Activated CD8-positive, alpha-beta memory T cell treated with anti-CD3 and anti-CD28 coated beads, Interleukin-2, amount 50 U/mL, for 1 hour (primary cell): ENCODE results near the gene ERVK3-1.
A peak's percentile ranks its signal among the peaks of the same experiment; 100 is the strongest.
"Not testable (repeated sequence)": the region's sequence is repeated elsewhere in the genome, so short reads cannot be mapped to it uniquely, and the experiment has no call there.

Experiments used
- DNase-seq: peaks from one replicate; pipeline ENCODE4 v3.0.0-alpha.2; 2020; ENCODE audit errors: extremely low read depth

The ERVK3-1 gene, protein sequence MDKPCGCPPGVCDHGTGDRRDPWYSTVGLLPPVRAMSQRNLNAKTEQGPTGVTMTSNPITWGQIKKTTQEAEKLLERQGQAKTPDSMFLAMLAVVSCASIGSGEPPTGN

DNA sequence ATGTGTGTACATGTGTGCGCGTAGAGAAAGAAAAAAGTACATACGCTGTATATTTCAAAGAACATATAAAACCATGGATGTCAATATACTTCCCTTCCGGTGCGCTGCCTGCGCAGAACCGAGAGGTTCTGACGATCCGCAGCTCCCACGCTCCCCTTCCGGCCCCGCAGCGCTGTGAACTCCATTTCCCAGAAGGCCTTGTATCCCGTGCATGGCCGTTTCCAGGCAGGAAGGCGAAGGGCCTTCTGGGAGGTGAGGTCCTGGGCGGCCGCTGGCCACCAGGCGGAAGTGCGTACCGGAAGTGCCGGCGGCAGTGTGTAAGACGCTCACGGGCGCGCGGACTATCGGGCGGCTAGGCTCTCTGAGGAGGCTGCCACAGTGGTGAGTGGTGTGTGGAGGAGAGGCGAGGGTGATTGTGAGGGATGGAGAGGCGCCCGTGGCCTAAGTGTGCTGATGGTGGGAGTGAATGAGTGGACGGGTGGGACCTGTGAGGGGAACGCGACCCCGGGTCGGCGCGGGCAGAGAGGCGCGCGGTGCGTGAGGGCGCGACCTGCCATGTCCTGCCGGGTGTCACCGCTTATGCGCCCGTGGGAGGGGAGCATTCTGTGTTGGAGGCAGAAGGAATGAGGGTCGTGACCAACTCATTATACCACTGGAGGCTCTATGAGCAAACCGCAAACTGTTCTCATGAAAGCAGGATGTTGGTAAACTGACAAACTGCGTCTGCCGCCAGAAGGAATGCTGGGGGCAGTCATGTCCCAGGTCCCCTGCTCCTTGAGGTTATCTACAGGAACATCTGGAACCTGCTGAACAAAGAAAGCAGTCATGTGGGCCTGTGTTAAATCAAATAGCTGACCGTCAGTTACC is at the start of gene ERVK3-1:
Gene ERVK3-1, plus strand, starts transcription at position 313 of the 867 bp plus-strand sequence. CDS start 6,792 bp downstream, outside the sequence.
- peak; percentile 89 for DNase-seq

DNA sequence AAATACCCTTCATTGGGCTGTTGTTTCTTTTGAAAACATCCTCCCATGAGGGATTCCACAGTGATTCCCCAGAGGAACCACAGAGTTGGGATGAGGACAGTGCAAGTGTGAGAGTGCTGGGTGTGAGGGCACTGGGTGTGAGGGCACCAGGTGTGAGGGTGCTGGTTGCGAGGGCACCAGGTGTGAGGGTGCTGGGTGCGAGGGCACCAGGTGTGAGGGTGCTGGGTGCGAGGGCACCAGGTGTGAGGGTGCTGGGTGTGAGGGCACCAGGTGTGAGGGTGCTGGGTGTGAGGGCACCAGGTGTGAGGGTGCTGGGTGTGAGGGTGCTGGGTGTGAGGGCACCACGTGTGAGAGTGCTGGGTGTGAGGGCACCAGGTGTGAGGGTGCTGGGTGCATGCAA is 46.9 kb upstream of the ERVK3-1 start:
- DNase-seq = not testable (repeated sequence)

DNA sequence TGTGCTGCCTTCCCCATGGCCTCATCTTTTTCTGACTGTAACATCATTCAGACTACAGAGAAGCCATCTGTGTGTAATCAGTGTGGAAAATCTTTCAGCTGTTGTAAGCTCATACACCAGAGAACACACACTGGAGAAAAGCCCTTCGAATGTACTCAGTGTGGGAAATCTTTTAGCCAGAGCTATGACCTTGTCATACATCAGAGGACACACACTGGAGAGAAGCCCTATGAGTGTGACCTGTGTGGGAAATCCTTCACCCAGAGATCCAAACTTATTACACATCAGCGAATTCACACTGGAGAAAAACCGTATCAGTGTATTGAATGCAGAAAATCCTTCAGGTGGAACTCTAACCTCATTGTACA is 43.6 kb upstream of the ERVK3-1 start:
- no peak for DNase-seq

DNA sequence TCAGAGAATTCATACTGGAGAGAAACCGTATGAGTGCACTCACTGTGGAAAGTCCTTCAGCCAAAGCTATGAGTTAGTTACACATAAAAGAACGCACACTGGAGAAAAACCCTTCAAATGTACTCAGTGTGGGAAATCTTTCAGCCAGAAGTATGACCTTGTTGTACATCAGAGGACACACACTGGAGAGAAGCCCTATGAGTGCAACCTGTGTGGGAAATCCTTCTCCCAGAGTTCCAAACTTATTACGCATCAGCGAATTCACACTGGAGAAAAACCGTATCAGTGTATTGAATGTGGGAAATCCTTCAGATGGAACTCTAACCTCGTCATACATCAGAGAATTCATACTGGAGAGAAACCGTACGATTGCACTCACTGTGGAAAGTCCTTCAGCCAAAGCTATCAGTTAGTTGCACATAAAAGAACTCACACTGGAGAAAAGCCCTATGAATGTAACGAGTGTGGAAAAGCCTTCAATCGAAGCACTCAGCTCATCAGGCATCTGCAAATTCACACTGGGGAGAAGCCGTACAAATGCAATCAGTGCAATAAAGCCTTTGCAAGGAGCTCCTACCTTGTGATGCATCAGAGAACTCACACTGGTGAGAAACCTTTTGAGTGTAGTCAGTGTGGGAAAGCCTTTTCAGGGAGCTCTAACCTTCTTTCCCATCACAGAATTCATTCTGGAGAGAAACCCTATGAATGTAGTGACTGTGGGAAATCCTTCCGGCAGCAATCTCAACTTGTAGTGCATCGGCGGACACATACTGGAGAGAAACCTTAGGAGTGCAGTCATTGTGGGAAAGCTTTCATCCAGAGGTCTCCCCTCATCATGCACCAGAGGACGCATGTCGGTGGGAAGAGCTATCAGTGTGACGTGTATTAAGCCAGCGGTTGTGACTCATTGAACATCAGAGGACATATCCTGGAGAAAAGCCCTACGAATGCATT is 42.9 kb upstream of the ERVK3-1 start:
- no peak for DNase-seq

DNA sequence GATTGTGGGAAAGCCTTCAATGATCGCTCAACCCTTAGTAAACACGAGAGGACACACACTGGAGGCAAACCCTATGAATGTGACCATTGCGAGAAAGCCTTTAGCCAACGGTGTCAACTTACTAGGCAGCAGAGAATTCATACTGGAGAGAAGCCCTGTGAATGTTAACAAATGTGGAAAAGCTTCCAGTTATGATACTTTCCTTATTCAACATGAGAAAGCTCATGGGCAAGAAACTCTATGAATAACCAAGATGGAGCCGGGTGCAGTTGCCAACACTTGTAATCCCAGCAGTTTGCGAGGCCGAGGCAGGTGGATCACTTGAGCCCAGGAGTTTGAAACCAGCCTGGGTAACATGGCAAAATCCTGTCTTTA is 42.3 kb upstream of the ERVK3-1 start:
- no peak for DNase-seq

DNA sequence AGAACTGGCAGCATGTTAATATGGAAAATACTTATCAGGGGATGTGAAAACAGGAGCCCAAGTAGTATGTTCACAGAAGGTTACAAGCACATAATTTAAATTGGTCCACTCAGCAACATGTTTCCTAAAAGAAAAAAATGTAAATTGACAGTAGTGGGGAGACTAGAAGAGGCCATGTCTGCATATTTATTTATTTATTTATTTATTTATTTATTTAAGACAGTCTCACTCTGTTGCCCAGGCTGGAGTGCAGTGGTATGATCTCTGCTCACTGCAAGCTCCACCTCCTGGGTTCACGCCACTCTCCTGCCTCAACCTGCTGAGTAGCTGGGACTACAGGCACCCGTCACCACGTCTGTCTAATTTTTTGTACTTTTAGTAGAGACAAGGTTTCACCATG is 40.1 kb upstream of the ERVK3-1 start:
- DNase-seq = no peak

DNA sequence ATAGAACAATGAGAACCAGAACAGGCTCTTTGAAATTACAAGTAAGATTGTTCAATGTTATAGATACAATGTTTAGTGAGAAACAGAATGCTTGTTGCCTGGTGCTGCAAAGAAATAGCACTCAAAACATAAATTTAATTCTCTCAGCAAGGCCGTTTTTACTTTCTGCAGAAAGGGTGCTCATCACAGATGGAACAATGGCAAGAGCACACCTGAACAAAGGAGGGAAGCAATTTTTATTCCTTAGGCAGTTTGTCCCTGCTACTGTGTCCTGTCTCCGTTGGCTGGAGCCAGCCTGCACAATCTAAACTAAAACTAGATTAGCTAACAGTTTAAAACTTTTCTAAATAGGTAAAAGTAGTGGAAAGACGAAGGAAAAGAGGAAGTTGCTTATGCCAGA is 36.8 kb upstream of the ERVK3-1 start:
- no peak for DNase-seq

DNA sequence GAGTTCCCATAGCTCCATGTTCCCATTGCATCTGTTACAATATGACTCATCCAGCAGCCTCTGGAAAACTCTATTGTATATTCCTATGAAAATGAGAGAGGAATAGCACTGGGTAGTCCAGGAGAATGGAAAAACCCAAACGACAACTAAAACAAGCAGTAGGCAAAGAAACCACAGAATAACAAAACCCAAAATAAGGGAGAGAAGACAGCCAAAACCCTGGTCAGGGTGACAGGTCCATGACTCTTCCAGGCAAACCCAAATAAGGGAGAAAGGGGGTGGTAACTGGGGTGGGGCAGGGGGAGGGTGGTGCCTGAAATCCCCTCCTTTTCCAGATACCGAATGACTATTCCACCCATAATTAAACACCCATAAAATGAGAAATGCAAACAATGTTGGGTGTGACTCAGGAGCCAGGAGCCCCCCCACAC is 30.4 kb upstream of the ERVK3-1 start:
- no peak for DNase-seq

DNA sequence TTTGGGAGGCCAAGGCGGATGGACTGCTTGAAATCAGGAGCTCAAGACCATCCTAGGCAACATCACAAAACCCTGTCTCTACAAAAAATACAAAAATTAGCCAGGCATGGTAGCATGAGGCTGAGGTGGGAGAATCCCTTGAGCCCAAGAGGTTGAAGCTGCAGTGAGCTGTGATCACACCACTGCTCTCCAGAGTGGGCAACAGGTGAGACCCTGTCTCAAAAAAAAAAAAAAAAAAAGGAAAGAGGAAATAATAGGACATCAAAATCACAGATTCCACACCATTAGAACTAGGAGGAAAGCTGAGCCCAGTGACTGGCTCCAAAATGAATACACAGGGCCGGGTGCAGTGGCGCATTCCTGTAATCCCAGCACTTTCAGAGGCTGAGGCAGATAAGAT is 29.6 kb upstream of the ERVK3-1 start:
- DNase-seq = no peak

DNA sequence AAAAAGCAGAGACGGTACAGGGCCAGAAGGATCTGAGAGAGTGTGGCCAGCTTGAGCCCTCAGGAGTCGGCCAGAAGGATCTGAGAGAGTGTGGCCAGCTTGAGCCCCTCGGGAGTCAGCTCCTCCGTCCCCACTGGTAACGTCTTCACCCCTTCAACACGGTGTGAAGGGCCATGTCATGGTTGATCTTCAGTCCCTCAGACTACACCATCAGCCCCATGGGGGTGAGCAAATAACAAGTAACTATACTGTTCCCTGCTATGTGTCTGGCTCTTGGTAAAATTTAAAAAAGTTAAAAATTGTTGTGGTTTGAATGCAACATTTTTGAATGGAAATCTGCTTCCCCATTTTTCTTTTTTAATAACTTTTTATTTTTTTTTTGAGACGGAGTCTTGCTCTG is 28.0 kb upstream of the ERVK3-1 start:
- no peak for DNase-seq

DNA sequence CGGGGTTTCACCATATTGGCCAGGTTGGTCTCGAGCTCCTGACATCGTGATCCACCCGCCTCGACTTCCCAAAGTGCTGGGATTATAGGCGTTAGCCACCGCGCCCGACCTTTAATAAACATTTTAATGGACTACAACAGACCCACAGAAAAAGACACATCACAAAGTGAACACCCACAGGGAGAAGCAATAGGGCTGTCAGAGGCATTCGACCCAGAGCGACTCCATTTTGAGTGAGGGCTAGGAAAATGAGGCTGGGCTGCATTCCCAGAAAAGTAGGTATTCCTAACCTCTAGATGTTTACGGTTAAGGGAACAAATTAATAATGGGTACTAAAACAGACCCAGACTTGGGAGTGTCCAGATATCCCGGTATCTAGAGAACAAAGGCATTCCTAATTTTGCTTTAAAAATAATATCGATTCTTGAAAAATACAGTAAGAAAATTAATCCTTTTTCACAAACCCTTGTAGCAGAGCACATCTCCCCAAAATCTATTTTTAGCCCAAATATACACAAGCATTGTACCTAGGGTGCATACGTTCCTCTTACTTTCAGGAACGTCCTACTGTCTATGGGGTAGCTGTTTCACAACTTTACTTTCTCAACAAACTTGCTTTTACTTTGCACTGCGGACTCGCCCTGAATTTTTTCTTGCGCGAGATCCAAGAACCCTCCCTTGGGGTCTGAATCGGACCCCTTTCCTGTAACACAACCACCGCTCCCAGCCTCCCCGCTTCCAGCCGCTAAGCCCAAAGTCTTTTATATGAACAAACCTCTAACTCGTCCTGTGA is 27.2 kb upstream of the ERVK3-1 start:
- no peak for DNase-seq

DNA sequence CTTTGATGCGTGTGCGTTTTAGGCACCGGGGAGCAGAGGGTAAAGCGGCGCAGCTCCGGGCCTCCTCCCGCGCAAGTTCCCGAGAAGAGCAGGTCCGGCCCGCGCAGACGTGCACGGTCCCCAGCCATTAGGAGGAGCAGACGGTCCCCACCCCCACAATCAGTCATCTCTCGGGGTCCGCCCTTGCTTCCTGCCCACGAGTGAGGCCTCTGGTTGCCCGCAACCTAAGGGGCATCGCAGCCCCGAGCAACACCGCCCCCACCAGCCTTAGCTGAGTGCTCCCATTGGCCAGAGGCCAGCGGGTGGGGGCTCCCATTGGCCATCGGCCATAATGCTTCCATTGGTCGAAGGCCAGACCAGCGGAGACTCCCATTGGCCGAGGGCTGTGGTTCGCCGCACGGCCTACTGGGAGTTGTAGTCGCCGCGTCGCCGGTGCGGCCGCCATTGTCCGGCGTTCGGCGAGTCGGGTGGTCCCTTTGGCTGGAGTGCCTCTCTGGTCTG is 26.6 kb upstream of the ERVK3-1 start, which contains the start of gene ZNF8:
Gene ZNF8, plus strand, starts transcription at position 415 of the 501 bp plus-strand sequence. CDS start 127 bp downstream, outside the sequence.
- DNase-seq = peak; percentile 97

DNA sequence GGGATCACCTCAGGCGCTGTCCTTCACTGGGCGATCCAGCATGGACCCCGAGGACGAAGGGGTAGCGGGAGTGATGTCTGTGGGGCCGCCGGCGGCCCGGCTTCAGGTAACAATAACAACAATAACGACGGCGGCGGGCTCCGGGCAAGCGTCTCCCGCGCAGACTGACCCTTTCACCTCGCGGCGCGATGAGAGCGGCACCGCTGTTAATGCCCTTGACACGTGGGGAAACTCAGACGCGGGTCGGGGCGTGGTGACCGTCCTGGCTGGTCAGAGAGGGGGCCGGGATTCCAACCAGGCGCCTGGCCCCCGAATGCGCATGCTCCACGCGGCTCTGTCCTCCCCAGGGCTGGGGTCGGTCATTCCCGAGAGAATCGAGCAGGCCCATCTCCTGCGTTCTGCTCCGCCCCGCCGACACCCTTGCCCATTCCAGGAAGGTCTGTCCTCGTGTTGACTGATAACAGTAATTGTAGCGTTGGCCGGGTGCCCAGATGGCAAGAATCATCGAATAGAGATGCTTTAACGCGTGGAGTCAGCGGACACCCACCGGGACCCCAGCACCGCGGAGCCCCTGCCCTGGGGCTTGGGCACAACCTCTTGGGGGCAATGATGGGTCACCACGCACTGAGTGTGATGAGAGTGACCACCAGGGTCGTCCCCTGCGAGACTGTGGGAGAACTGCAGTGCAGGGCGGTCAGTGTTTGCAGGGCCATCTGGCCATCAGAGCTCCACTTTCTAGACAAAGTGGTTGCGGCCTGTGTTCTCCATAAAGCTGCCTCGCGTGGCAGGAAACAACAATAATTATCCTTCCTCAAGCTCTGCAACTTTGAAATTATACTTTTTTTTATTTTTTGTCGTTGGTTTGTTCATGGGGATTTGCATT is 25.9 kb upstream of the ERVK3-1 start:
- no peak for DNase-seq

DNA sequence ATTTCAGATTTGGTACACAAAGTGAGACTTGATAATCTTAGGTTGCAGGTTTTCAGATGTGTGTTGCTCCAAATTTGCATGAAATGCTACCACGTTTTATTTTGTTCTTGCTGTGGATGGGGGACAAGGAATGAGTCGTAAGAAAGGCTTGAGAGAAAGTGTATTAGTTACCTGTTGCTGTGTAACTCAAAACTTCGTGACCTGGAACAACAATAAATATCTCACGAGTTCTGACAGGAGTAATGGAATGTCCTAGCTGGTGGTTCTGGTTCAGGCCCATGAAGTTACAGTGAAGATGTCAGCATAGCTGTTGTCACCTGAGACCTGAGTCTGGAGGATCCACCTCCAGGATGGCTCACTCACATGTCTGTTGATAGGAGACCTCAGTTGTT is 25.3 kb upstream of the ERVK3-1 start:
- DNase-seq = no peak

DNA sequence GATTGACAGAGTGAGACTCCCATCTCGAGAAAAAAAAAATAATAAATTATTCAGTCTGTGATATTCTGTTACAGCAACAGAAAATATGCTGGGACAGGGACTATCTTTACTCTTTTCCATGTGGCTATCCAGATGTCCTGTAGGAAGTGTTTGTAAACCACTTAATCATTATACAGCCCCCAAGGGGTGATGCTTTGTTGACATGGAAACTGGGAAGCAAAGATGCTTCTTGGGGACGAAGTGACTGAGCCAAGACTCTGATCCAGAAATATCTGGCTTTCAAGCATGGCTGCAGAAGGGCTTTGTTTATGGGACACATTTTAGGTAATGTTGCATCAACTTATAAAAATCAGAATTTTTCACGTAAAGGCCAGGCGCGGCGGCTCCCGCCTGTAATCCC is 21.0 kb upstream of the ERVK3-1 start:
- DNase-seq = no peak

DNA sequence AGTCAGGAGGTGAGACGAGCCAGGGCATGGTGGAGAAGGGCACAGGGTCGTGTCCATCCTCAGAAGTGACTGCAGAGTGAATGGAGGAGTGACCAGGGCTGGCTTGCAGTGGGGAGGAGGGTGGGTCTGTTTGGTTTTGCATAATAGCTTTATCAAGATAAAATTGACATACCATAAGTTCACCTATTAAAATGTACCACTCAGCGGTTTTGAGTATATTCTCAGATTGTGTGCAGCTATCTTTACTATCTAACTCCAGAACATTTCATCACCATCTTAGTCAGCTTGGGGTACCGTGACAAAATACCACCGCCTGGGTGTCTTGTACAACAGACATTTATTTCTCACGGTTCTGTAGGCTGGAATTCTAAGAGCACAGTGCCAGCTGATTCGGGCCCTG is 13.2 kb upstream of the ERVK3-1 start:
- no peak for DNase-seq

DNA sequence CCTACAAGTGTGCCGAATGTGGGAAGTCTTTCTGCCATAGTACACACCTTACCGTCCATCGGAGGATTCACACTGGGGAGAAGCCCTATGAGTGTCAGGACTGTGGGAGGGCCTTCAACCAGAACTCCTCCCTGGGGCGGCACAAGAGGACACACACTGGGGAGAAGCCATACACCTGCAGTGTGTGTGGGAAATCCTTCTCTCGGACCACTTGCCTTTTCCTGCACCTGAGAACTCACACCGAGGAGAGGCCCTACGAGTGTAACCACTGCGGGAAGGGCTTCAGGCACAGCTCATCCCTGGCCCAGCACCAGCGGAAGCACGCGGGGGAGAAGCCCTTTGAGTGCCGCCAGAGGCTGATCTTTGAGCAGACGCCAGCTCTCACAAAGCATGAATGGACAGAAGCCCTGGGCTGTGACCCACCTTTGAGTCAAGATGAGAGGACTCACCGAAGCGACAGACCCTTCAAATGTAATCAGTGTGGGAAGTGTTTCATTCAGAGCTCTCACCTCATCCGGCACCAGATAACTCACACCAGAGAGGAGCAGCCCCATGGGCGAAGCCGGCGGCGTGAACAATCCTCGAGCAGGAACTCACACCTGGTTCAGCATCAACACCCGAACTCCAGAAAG is 10.3 kb upstream of the ERVK3-1 start:
- DNase-seq = no peak

DNA sequence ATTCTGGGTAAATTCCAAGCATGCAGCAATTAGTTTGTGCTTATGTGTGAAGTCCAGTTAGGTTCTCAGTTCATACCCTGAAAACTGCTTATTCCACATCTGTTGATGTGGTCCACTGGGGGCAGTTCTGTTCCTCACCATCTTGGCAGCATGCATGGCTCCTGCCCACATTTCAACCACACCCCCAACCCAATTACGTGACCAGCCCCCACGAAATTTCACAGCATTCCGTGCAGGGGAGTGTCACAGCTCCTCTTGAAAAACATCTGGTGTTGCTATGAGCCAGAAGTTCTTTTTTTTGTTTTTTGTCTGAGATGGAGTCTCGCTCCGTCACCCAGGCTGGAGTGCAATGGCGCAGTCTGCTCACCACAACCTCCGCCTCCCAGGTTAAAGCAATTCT is 9.1 kb upstream of the ERVK3-1 start:
- DNase-seq = no peak

DNA sequence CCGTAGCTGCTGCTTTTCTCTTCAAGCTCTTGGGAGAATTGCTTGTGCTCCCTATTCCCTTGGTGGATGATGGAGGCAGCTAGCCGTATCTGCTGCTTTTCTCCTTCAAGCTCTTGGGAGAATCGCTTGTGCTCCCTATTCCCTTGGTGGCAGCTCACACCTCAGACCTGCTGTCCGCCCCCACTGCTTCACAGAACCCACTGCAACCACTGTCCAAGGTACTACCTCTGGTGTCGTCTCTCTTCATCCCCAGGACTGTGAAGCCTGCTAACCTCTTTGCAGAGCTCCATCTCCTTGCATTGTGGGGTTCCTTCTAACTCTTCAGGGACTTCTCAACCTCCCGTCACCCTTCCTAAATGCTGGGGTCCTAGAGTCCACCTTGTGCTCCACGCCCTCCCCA is 4.6 kb upstream of the ERVK3-1 start:
- no peak for DNase-seq

DNA sequence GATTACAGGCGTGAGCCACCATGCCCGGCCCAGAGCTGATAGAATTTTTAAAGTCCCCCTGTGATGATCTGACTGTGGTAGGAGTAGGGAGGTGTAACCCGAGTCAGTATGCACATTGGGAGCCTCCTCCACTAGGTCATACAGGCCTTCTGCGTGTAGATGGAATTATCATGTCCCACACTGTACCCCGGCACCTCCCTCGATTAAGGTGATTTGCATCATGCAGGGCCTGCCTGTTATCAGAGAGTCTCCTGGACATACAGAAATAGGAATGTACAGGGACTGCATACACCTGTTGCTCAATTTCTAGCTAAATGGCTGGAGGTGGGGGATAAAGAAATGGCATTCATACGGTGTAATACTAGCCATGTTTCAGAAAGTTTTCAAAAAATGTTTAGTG is 922 bp upstream of the ERVK3-1 start:
- DNase-seq = no peak
